NCI-H226 (cell line): ENCODE data around the gene NBEAL1.
"Not testable (repeated sequence)": the region's sequence is repeated elsewhere in the genome, so short reads cannot be mapped to it uniquely, and the experiment has no call there.

Source experiments
- DNase-seq: peaks from one replicate; pipeline ENCODE4 v3.0.0-alpha.2; 2015

Gene NBEAL1

GRCh38 chr2:203237346-203238238 is 222.9 kb downstream of the NBEAL1 start:
- no peak for DNase-seq

- DNase-seq: no peak
Measured at GRCh38 chr2:203238292-203238703, 223.6 kb downstream of the NBEAL1 start.

GRCh38 chr2:203238704-203239526 is 224.2 kb downstream of the NBEAL1 start, which contains the start of gene CYP20A1:
Gene CYP20A1, plus strand, starts transcription at chr2:203239018. Its CDS starts 45 bp downstream, at chr2:203239063.
- peak; percentile 82 for DNase-seq

- DNase-seq: no peak
Measured at GRCh38 chr2:203240491-203240890, 225.8 kb downstream of the NBEAL1 start.

- no peak for DNase-seq
Measured at GRCh38 chr2:203242518-203242917, 227.8 kb downstream of the NBEAL1 start.

- no peak for DNase-seq
Measured at GRCh38 chr2:203246646-203247045, 232.0 kb downstream of the NBEAL1 start.

GRCh38 chr2:203252818-203253217 is 238.1 kb downstream of the NBEAL1 start:
- DNase-seq: no peak

- not testable (repeated sequence) for DNase-seq
Measured at GRCh38 chr2:203253422-203254095, 238.9 kb downstream of the NBEAL1 start.

GRCh38 chr2:203261326-203262159 is 246.9 kb downstream of the NBEAL1 start:
- no peak for DNase-seq
